Effector CD8-positive, alpha-beta T cell (primary cell): Measurements from ENCODE around the gene TMEM107.
A peak's percentile ranks its signal among the peaks of the same experiment; 100 is the strongest.

ENCODE experiments used
- DNase-seq: peaks from one replicate; lab custom pipeline; 2025; lab: John Stamatoyannopoulos, UW

Gene TMEM107

GRCh38 chr17:8150194-8151119 lies 25.7 kb downstream of the TMEM107 start:
- DNase-seq = no peak

GRCh38 chr17:8149419-8150193 lies 26.6 kb downstream of the TMEM107 start:
- DNase-seq = no peak

GRCh38 chr17:8148560-8148959 lies 27.6 kb downstream of the TMEM107 start:
- no peak for DNase-seq

GRCh38 chr17:8147805-8148404 lies 28.3 kb downstream of the TMEM107 start:
- DNase-seq = no peak

GRCh38 chr17:8147141-8147804 lies 28.9 kb downstream of the TMEM107 start:
- DNase-seq = no peak

- DNase-seq = no peak
Measured at GRCh38 chr17:8146381-8147140, 29.6 kb downstream of the TMEM107 start.

GRCh38 chr17:8145811-8146210 lies 30.4 kb downstream of the TMEM107 start:
- DNase-seq = no peak

GRCh38 chr17:8144401-8145231 lies 31.6 kb downstream of the TMEM107 start:
- DNase-seq = no peak

GRCh38 chr17:8143581-8144400 lies 32.4 kb downstream of the TMEM107 start:
- no peak for DNase-seq

GRCh38 chr17:8142887-8143580 lies 33.1 kb downstream of the TMEM107 start:
- DNase-seq = no peak

GRCh38 chr17:8142158-8142886 lies 33.9 kb downstream of the TMEM107 start:
- no peak for DNase-seq

- DNase-seq = no peak
Measured at GRCh38 chr17:8141741-8142140, 34.4 kb downstream of the TMEM107 start.

GRCh38 chr17:8141045-8141444 lies 35.1 kb downstream of the TMEM107 start:
- DNase-seq = no peak

GRCh38 chr17:8140065-8141029 lies 35.8 kb downstream of the TMEM107 start:
- DNase-seq = no peak

- peak; percentile 86 for DNase-seq
Measured at GRCh38 chr17:8138672-8139371, 37.4 kb downstream of the TMEM107 start.

GRCh38 chr17:8138374-8138671 lies 37.9 kb downstream of the TMEM107 start:
- no peak for DNase-seq
